Measurements from ENCODE around the gene SH3BP2.

DNA sequence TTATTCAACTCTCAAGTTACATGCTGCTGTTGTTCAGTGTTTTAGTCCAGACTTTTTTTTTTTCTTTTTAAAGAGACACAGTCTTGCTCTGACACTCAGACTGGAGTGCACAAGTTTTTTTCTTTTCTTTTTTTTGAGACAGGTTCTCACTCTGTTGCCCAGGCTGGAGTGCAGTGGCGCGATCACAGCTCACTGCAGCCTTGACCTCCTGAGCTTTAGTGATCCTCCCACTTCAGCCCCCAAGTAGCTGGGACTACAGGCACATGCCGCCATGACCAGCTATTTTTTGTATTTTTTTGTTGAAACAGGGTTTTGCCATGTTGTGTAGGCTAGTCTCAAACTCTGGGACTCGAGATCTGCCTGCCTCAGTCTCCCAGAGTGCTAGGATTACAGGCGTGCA lies 62.7 kb downstream of the SH3BP2 start:
- TF ChIP-seq POLR2A (IDR thresholded peaks at IDR 0.05; ENCODE audit: low read depth, low read length) (no peak), TAF1 (IDR thresholded peaks at IDR 0.05; ENCODE audit: borderline replicate concordance, low read depth, low read length) (no peak), POLR2AphosphoS5 (IDR thresholded peaks at IDR 0.05; ENCODE audit: low read depth, low read length) (no peak)
